Cardiac septum (tissue), 1 donor: ENCODE results near the gene TCFL5. TPM values are rescaled to one million over a fixed set of nuclear protein-coding genes. Genes with fewer than 3 reads are reported as not detected.

Experiments used
- DNase-seq: peaks from one replicate; pipeline ENCODE4 v3.0.0-alpha.2; 2020; ENCODE audit warnings: low spot score
- intact Hi-C: fragments of 100-400 bp; cut with DNase I; formaldehyde crosslinking; loops from one replicate; pipeline ENCODE4 v1.14.0; 2022
- total RNA-seq: library from RNA; stranded (reverse); fragmentation: NEBNext Ultra II Directional; extraction: Animal tissue kit (Norgen Biotek cat#: 25700); gene quantifications from one replicate; pipeline ENCODE4 v1.2.1, GENCODE V29; 2021
- donor health status: DM: no; HTN: no; CAD: no.

Gene TCFL5
- total RNA-seq, 1 donor from 2014 or later: 7.8 TPM

GRCh38 chr20:62840244-62841197 lies 21.1 kb downstream of the TCFL5 start:
- intact Hi-C loops: no loop called here
- no peak for DNase-seq

DNA sequence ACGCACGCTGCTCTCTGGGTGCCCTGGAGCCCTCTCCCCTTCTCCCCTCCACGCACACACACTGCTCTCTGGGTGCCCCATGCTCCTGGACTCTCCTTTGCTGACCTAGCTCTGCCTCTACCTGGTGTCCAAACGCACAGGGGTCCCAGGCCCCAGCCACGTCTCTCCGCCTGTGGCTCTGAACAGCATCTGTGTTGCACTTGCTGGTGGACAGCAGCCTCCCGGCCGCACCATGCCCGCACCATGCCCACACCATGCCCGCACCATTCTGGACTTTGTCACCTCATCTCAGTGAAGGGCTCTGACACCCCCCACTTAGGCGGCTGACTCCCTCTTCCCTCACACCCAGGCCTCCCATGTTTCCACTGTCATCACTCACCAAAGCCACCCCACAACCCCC lies 21.8 kb downstream of the TCFL5 start:
- intact Hi-C loops: no loop called here
- no peak for DNase-seq

DNA sequence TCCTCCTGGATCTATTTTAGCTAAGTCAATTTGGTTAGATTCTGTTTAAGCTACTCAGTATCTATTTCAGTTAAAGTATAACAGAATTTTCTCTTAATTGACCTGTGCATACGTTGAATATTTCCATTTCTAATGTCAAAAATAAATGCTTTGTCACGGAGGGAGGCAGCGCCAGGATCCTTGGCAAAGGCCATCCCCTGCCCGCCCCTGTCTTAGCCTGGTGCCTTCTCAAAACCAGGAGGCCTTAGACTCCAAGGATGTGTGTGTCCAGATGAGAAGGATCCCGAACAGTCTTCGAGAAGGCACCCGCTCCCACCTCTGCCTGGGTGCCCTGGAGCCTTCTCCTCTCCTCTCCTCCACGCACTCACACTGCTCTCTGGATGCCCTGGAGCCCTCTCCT lies 22.4 kb downstream of the TCFL5 start:
- DNase-seq: no peak
- intact Hi-C loops: no loop called here

GRCh38 chr20:62838128-62838891 lies 23.3 kb downstream of the TCFL5 start:
- intact Hi-C loops: no loop called here
- DNase-seq: no peak

- no peak for DNase-seq
- intact Hi-C loops: no loop called here
Observed at GRCh38 chr20:62837790-62838127, 23.9 kb downstream of the TCFL5 start.

- DNase-seq: no peak
- intact Hi-C loops: no loop called here
Observed at GRCh38 chr20:62836967-62837490, 24.6 kb downstream of the TCFL5 start.

- intact Hi-C loops: no loop called here
- no peak for DNase-seq
Observed at GRCh38 chr20:62835931-62836861, 25.4 kb downstream of the TCFL5 start.

DNA sequence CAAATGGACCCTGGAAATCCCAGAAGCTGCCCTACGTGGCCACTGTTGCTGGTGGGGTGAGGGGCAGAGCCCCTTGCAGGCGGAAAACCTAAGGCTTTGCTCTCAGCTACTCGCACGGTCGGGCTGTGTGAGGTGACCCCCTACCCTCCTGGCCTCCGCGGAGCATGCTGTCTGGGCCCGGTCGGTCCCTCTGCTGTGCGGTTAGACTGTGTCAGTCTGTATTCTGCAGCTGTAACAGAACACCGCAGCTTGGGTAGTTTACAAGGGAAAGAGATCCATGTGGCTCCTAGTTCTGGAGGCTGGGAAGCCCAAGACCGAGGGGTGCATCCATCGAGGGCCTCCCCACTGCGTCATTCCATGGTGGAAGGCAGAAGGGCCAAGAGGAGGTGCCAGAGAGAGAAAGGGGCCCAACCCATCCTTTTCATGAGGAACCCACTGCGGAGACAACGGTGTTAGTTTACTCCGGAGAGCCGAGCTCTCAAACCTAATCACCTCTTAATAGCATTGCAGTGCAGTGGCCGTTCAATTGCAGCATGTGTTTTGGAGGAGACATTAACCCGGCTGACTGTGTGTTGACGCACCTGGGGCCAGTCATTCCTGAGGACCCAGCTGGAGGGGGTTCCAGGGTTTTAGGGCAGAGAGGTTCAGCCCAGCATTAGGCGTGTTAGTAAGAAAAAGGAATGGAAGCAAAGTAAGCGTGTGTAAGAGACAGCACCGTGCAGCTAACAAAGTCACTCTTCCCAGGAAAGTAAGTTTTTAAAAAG lies 26.5 kb downstream of the TCFL5 start:
- DNase-seq: no peak
- intact Hi-C loops: no loop called here

GRCh38 chr20:62832951-62833391 lies 28.7 kb downstream of the TCFL5 start:
- no peak for DNase-seq
- intact Hi-C loops: no loop called here

GRCh38 chr20:62832212-62832922 lies 29.3 kb downstream of the TCFL5 start:
- DNase-seq: peak; percentile 89
- intact Hi-C loops: no loop called here

DNA sequence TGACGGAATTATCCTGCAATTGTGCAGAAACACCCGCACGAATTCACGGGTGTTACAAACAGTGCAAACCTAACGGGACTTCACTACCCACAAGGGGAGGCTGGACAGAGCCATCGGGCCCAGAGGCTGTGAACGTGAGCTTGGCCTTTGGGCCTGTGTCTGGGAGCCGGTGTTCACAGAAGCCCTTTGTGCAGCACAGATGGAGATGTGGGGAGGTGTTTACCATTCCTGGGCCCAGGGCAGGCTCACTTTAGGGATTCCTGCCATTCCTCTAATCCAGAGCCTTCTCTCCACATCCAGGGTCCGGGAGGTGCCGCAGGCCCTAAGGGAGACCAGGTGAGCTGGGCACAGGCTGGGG lies 29.8 kb downstream of the TCFL5 start:
- DNase-seq: no peak
- intact Hi-C loops: no loop called here

DNA sequence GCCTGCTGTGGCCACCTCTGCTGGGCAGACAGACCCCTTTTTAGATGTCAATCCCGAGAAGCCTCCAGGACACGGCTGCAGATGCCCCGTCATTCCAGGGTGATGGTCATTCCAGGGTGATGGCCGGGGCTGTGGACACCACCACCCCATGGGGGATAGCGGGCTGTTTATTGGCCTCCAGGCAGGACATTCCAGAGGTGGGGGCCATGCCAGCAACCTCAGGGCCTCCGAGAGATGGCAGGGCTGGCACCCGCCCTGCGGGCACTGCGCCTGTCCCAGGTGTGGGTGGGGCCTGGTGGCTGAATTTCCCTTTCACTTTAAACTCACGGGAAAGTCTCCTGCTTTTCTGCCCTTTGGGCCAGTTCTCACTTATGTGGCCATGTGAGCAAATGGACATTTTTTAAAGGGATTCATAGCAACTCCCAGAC lies 30.2 kb downstream of the TCFL5 start:
- intact Hi-C loops: no loop called here
- DNase-seq: no peak

DNA sequence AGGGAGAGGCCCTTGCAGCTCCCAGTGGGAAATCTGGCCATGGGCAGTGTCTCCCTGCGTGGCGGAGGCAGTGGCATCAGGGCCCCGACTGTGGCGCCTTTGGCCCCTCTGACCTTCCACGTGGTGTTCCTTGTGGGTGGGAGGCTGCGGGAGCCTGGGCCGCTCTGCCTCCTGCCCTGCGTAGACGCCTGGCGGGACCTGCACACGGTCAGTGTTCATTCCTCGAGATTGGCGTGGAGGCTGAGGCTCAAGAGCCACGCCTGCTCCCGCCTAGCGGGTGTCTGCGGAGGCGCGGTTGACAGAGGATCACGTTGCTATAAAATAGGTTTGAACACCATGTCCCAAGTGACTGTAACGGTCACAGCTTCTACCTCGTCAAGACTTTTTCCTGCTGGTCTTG lies 30.8 kb downstream of the TCFL5 start:
- no peak for DNase-seq
- intact Hi-C loops: no loop called here

DNA sequence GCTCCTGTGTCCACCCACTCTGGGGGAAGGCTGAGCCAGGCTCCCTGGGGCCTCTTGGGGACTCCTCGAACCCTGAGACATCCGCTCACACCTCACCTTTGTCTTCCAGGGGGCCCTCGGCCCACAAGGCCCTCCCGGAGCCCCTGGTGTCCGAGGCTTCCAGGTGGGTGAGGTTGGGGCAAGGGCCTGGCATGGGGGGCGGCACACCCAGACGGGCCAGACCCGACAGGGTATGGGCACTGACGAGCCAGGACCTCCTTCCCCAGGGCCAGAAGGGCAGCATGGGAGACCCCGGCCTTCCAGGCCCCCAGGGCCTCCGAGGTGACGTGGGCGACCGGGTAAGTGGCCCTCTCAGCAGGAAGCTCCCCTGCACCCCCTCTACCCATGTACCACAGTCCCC lies 31.4 kb downstream of the TCFL5 start:
- intact Hi-C loops: no loop called here
- DNase-seq: no peak

- DNase-seq: no peak
- intact Hi-C loops: no loop called here
Observed at GRCh38 chr20:62829231-62830230, 32.1 kb downstream of the TCFL5 start.

GRCh38 chr20:62828511-62829230 lies 33.0 kb downstream of the TCFL5 start:
- intact Hi-C loops: no loop called here
- DNase-seq: no peak
